ENCODE measurements around the gene ORC1. TPM values are rescaled to one million over a fixed set of nuclear protein-coding genes. Genes with fewer than 3 reads are reported as not detected.

Gene ORC1
- 1 to 10 TPM; 1.7 to 2.1 (median 2.0) TPM for total RNA-seq
- total RNA-seq (2013): 0.70 TPM
- total RNA-seq: 0.53 to 107 (median 3.3) reads per million in 29 experiments

DNA sequence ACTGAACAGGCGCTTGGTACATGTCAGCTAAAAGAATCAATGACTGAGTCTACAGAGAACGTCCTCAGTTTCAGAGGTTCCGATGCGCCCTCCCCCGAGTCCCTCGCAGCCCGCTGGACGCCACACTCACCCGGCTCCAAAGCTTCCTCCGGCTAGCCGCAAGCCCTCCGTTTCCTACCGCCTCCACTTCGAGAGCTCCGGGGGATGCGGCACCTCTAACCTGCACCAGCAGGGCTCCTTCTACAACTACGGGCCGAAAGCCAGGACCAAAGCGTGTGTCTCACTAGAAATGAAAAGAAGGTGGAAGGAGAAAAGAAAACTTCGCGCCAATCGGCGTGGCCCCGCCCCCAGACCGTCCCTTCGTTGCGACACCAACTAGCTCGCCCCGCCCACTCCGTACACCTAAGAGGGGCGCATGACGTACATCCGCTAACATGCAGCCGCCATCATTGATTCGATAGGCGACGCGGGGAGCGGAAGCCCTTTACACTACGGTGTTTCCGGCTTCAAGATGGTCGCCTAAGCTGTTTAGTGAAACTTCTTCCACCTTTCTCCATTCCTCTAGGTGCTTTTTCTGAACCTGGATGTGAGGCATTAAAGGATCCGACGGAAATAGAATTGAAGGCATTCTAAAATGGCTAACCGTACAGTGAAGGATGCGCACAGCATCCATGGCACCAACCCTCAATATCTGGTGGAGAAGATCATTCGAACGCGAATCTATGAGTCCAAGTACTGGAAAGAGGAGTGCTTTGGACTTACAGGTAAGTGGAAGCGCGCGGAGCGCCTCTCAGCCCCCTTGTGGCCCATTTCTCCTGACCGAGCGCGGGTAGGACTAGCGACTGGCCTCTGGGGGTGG, at the start of gene ORC1, which contains the start of gene PRPF38A:
TSS of gene ORC1 (minus strand) at position 308 of the 859 bp plus-strand sequence. CDS start 2,200 bp downstream, outside the sequence.
TSS of gene PRPF38A (plus strand) at position 487 of the 859 bp plus-strand sequence. CDS start at position 635, 148 bp downstream.
- H3K4me3 Mint-ChIP-seq: peak within 1 kb of the TSS; percentile 97 to 100 (median 100)
- peak; percentile 90 to 99 (median 97) for DNase-seq
- H3K4me1 Mint-ChIP-seq: peaks cover 38 to 49% (median 47%) of the 10 kb centered on the region in 3 donors
- WGBS (ENCODE audit: insufficient coverage): 0% methylated on average over 41 of the region's 57 CpGs
- no peaks in the 10 kb centered on the region for H3K9me3 Mint-ChIP-seq
- ChIA-PET POLR2A (interaction anchor here (0.6 to 2.7 kb wide), 12 partner anchors 13 to 525 kb away, joined by 3 to 31 read pairs (median 3); partner anchors contain the start of genes TUT4 (in 1 of the 2) and ZYG11B (in 1 of the 2)), CTCF (interaction anchor here (0.6 to 2.9 kb wide), 16 partner anchors 14 to 1541 kb away, joined by 3 to 38 read pairs (median 4); partner anchors contain the start of genes CC2D1B (in 1 of the 2), IFT25 (in 1 of the 2), TXNDC12 (in 1 of the 2) and ZYG11B (in 1 of the 2))
- peak within 1 kb of the TSS; percentile 74 to 96 for H3K4me3 ChIP-seq (ENCODE audit: control insufficient read depth in 1 of 2, extremely low read depth in 1 of 2, low read length in 1 of 2)
- H3K36me3 ChIP-seq (ENCODE audit: control insufficient read depth in 2 of 2, extremely low read depth in 1 of 2, insufficient read depth in 1 of 2, low read length in 1 of 2): peaks cover 0 to 27% of the 10 kb centered on the region in 2 donors
- peak within 1 kb of the TSS; percentile 97 to 98 for H3K27ac Mint-ChIP-seq
- H3K4me1 ChIP-seq (ENCODE audit: control insufficient read depth in 1 of 2, extremely low read depth in 1 of 2, insufficient read depth in 2 of 2, low read length in 2 of 2): peaks cover 16 to 21% of the 10 kb centered on the region in 2 experiments
- no peaks in the 10 kb centered on the region for H3K27me3 ChIP-seq (replicated peaks in 1 of 2; ENCODE audit: control insufficient read depth in 2 of 2, extremely low read depth in 1 of 2, insufficient read depth in 2 of 2, low read length in 1 of 2)
- no peaks in the 10 kb centered on the region for H3K9me3 ChIP-seq
- peak within 1 kb of the TSS; percentile 92 for H3K27ac ChIP-seq (ENCODE audit: low read length)
- H3K27me3 Mint-ChIP-seq: no peaks in the 10 kb centered on the region
- ATAC-seq (replicated peaks in 1 of 4): peak; percentile 93 to 98 (median 96)
- H3K36me3 Mint-ChIP-seq: peaks cover 24% of the 10 kb centered on the region

DNA sequence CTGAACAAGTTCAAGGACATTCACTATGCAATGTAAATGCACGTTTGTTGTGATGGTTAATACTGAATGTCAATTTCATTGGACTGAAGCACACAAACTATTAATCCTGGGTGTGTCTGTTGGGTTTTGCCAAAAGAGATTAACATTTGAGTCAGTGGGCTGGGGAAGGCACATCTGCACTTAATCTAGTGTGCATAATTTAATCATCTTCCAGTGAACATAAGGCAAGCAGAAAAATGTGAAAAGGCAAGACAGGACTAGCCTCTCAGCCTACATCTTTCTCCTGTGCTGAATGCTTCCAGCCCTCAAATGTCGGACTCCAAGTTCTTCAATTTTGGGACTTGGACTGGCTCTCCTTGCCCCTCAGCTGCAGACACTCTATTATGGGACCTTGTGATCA, 40.2 kb upstream of the ORC1 start:
- Histone ChIP-seq H3K27ac (ENCODE audit: low read length) (no peak overlapping the region), H3K4me1 (ENCODE audit: control insufficient read depth in 1 of 2, extremely low read depth in 1 of 2, insufficient read depth in 2 of 2, low read length in 2 of 2) (no peaks in the 10 kb centered on the region), H3K27me3 (replicated peaks in 1 of 2; ENCODE audit: control insufficient read depth in 2 of 2, extremely low read depth in 1 of 2, insufficient read depth in 2 of 2, low read length in 1 of 2) (no peaks in the 10 kb centered on the region), H3K9me3 (no peaks in the 10 kb centered on the region), H3K36me3 (ENCODE audit: control insufficient read depth in 2 of 2, extremely low read depth in 1 of 2, insufficient read depth in 1 of 2, low read length in 1 of 2) (peaks cover 0 to 54% of the 10 kb centered on the region in 2 donors), H3K4me3 (ENCODE audit: control insufficient read depth in 1 of 2, extremely low read depth in 1 of 2, low read length in 1 of 2) (no peak overlapping the region)
- ChIA-PET POLR2A (no interaction called here), CTCF (interaction anchor here in 1 of 2 donors (0.6 kb wide), 1 partner anchor 176 kb away, joined by 3 read pairs; no protein-coding TSS in a partner anchor)
- Mint-ChIP-seq H3K4me3 (no peak overlapping the region), H3K27me3 (no peaks in the 10 kb centered on the region), H3K27ac (no peak overlapping the region), H3K36me3 (peaks cover 40% of the 10 kb centered on the region), H3K9me3 (no peaks in the 10 kb centered on the region), H3K4me1 (no peaks in the 10 kb centered on the region)
- WGBS (ENCODE audit: insufficient coverage): no CpG with 5 or more reads among the region's 2 CpGs
- ATAC-seq (replicated peaks in 1 of 4) (no peak), DNase-seq (no peak)

DNA sequence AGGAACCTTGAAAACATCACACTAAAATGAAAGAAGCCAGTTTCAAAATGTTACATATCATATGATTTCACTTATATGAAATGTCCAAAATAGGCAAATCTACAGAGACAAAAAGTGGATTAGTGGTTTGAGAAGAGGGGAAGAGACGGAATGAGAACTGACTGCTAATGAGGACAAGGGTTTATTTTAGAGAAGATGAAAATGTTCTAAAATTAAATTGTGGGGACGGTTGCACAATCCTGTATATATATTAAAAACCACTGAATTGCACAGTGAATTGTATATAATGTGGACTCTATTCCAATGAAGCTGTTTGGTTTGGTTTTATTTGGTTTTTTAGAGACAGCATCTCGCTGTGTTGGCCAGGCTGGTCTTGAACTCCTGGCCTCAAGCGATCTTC, 35.8 kb upstream of the ORC1 start:
- no peaks in the 10 kb centered on the region for H3K9me3 ChIP-seq
- ChIA-PET CTCF (no interaction called here), POLR2A (no interaction called here)
- no peaks in the 10 kb centered on the region for H3K4me1 Mint-ChIP-seq
- H3K4me3 Mint-ChIP-seq: no peak overlapping the region
- H3K27ac Mint-ChIP-seq: peak overlapping the region in 1 of 2 donors; percentile 67
- no peak overlapping the region for H3K27ac ChIP-seq (ENCODE audit: low read length)
- no peaks in the 10 kb centered on the region for H3K4me1 ChIP-seq (ENCODE audit: control insufficient read depth in 1 of 2, extremely low read depth in 1 of 2, insufficient read depth in 2 of 2, low read length in 2 of 2)
- H3K27me3 ChIP-seq (replicated peaks in 1 of 2; ENCODE audit: control insufficient read depth in 2 of 2, extremely low read depth in 1 of 2, insufficient read depth in 2 of 2, low read length in 1 of 2): no peaks in the 10 kb centered on the region
- no peaks in the 10 kb centered on the region for H3K27me3 Mint-ChIP-seq
- no peaks in the 10 kb centered on the region for H3K9me3 Mint-ChIP-seq
- peaks cover 55% of the 10 kb centered on the region for H3K36me3 Mint-ChIP-seq
- H3K4me3 ChIP-seq (ENCODE audit: control insufficient read depth in 1 of 2, extremely low read depth in 1 of 2, low read length in 1 of 2): no peak overlapping the region
- ATAC-seq (replicated peaks in 1 of 4): no peak
- DNase-seq: no peak
- WGBS (ENCODE audit: insufficient coverage): no CpG with 5 or more reads among the region's 4 CpGs
- H3K36me3 ChIP-seq (ENCODE audit: control insufficient read depth in 2 of 2, extremely low read depth in 1 of 2, insufficient read depth in 1 of 2, low read length in 1 of 2): peaks cover 7 to 66% of the 10 kb centered on the region in 2 donors

DNA sequence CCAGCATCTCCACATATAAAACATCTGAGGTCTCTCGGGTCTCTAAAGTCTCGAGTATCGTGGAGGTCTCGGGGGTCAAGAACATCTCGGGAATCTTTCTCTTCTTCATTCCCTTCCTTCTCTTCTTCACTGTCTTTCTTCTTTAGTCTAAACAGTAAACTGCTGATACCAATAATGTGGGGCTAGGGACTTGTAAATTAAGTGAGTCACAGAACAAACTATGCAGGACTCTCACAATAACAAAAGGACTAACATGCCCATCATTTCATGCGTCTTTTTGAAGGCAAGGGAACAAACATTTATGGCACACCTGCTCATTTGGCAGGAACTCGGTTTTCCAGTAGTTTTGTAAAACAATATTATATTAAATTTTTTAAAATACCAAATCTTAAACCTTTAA, 32.6 kb upstream of the ORC1 start:
- Mint-ChIP-seq H3K36me3 (peaks cover 67% of the 10 kb centered on the region), H3K9me3 (no peaks in the 10 kb centered on the region), H3K27ac (no peak overlapping the region), H3K27me3 (no peaks in the 10 kb centered on the region), H3K4me1 (no peaks in the 10 kb centered on the region), H3K4me3 (no peak overlapping the region)
- no peak for DNase-seq
- no peaks in the 10 kb centered on the region for H3K27me3 ChIP-seq (replicated peaks in 1 of 2; ENCODE audit: control insufficient read depth in 2 of 2, extremely low read depth in 1 of 2, insufficient read depth in 2 of 2, low read length in 1 of 2)
- 100% methylated on average over 1 of the region's 7 CpGs for WGBS (ENCODE audit: insufficient coverage)
- no peak for ATAC-seq (replicated peaks in 1 of 4)
- no peaks in the 10 kb centered on the region for H3K9me3 ChIP-seq
- ChIA-PET CTCF (no interaction called here), POLR2A (no interaction called here)
- no peaks in the 10 kb centered on the region for H3K4me1 ChIP-seq (ENCODE audit: control insufficient read depth in 1 of 2, extremely low read depth in 1 of 2, insufficient read depth in 2 of 2, low read length in 2 of 2)
- no peak overlapping the region for H3K27ac ChIP-seq (ENCODE audit: low read length)
- no peak overlapping the region for H3K4me3 ChIP-seq (ENCODE audit: control insufficient read depth in 1 of 2, extremely low read depth in 1 of 2, low read length in 1 of 2)
- peaks cover 16 to 73% of the 10 kb centered on the region in 2 donors for H3K36me3 ChIP-seq (ENCODE audit: control insufficient read depth in 2 of 2, extremely low read depth in 1 of 2, insufficient read depth in 1 of 2, low read length in 1 of 2)

DNA sequence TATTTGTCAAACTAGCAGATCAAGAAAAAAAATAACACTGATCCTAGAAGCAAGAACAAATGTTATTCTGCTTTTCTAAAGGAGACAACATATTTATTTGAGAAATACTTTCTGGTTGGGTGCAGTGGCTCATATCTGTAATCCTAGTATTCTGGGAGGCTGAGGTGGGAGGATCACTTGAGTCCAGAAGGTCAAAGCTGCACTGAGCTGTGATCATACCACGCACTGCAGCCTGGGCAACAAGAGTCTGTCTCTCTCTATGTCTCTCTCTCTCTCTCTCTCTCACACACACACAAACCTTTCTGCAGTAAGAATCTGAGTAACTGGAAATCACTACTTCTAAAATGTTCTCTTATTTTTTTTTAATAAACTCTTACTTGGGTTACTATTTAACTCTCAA, 31.4 kb upstream of the ORC1 start:
- POLR2A ChIA-PET: no interaction called here
- WGBS (ENCODE audit: insufficient coverage): no CpG with 5 or more reads among the region's 1 CpG
- Mint-ChIP-seq H3K4me1 (no peaks in the 10 kb centered on the region), H3K27me3 (no peaks in the 10 kb centered on the region), H3K9me3 (no peaks in the 10 kb centered on the region), H3K4me3 (no peak overlapping the region), H3K36me3 (peaks cover 73% of the 10 kb centered on the region), H3K27ac (peak overlapping the region in 1 of 2 donors; percentile 17)
- no peaks in the 10 kb centered on the region for H3K9me3 ChIP-seq
- H3K27ac ChIP-seq (ENCODE audit: low read length): no peak overlapping the region
- H3K36me3 ChIP-seq (ENCODE audit: control insufficient read depth in 2 of 2, extremely low read depth in 1 of 2, insufficient read depth in 1 of 2, low read length in 1 of 2): peaks cover 16 to 76% of the 10 kb centered on the region in 2 donors
- no peak overlapping the region for H3K4me3 ChIP-seq (ENCODE audit: control insufficient read depth in 1 of 2, extremely low read depth in 1 of 2, low read length in 1 of 2)
- CTCF ChIA-PET: interaction anchor here (1.1 kb wide), 2 partner anchors 9 to 12 kb away, joined by 3 to 4 read pairs; no protein-coding TSS in a partner anchor
- H3K27me3 ChIP-seq (replicated peaks in 1 of 2; ENCODE audit: control insufficient read depth in 2 of 2, extremely low read depth in 1 of 2, insufficient read depth in 2 of 2, low read length in 1 of 2): no peaks in the 10 kb centered on the region
- H3K4me1 ChIP-seq (ENCODE audit: control insufficient read depth in 1 of 2, extremely low read depth in 1 of 2, insufficient read depth in 2 of 2, low read length in 2 of 2): no peaks in the 10 kb centered on the region
- DNase-seq (no peak), ATAC-seq (replicated peaks in 1 of 4) (no peak)

DNA sequence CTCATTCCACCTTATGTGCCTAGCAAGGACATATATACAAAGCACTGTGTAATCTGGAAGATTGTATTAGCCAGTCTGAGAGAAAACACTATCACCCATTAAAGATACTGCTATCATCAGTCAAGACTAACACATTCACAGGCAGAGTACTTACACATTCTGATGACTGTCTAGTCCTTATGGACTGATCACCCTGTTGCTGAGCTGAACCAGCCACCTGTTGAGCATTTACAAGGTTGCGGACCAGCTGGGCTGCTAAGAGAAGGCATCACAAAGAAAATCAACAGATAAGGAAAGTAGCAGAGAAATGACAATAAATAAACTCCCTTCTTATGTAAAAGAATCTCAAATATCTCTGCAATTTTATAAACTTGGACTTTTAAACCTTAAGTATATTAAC, 31.0 kb upstream of the ORC1 start:
- Histone ChIP-seq H3K4me3 (ENCODE audit: control insufficient read depth in 1 of 2, extremely low read depth in 1 of 2, low read length in 1 of 2) (no peak overlapping the region), H3K36me3 (ENCODE audit: control insufficient read depth in 2 of 2, extremely low read depth in 1 of 2, insufficient read depth in 1 of 2, low read length in 1 of 2) (peaks cover 16 to 76% of the 10 kb centered on the region in 2 donors), H3K27ac (ENCODE audit: low read length) (no peak overlapping the region), H3K27me3 (replicated peaks in 1 of 2; ENCODE audit: control insufficient read depth in 2 of 2, extremely low read depth in 1 of 2, insufficient read depth in 2 of 2, low read length in 1 of 2) (no peaks in the 10 kb centered on the region), H3K9me3 (no peaks in the 10 kb centered on the region), H3K4me1 (ENCODE audit: control insufficient read depth in 1 of 2, extremely low read depth in 1 of 2, insufficient read depth in 2 of 2, low read length in 2 of 2) (no peaks in the 10 kb centered on the region)
- ChIA-PET POLR2A (no interaction called here), CTCF (interaction anchor here (1.1 kb wide), 2 partner anchors 9 to 11 kb away, joined by 3 to 4 read pairs; no protein-coding TSS in a partner anchor)
- Mint-ChIP-seq H3K36me3 (peaks cover 71% of the 10 kb centered on the region), H3K9me3 (no peaks in the 10 kb centered on the region), H3K4me3 (no peak overlapping the region), H3K27me3 (no peaks in the 10 kb centered on the region), H3K4me1 (no peaks in the 10 kb centered on the region), H3K27ac (peak overlapping the region in 1 of 2 donors; percentile 28)
- no peak for DNase-seq
- WGBS (ENCODE audit: insufficient coverage): no CpG with 5 or more reads among the region's 1 CpG
- ATAC-seq (replicated peaks in 1 of 4): no peak

Data from T-cell (primary cell).